ENCODE results near the gene LSAMP.

Gene LSAMP

GRCh38 chr3:116028157-116028556 lies 417.1 kb downstream of the LSAMP start:
- TF ChIP-seq, protein P1, sequence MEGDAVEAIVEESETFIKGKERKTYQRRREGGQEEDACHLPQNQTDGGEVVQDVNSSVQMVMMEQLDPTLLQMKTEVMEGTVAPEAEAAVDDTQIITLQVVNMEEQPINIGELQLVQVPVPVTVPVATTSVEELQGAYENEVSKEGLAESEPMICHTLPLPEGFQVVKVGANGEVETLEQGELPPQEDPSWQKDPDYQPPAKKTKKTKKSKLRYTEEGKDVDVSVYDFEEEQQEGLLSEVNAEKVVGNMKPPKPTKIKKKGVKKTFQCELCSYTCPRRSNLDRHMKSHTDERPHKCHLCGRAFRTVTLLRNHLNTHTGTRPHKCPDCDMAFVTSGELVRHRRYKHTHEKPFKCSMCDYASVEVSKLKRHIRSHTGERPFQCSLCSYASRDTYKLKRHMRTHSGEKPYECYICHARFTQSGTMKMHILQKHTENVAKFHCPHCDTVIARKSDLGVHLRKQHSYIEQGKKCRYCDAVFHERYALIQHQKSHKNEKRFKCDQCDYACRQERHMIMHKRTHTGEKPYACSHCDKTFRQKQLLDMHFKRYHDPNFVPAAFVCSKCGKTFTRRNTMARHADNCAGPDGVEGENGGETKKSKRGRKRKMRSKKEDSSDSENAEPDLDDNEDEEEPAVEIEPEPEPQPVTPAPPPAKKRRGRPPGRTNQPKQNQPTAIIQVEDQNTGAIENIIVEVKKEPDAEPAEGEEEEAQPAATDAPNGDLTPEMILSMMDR (conservative IDR thresholded peaks at IDR 0.05; ENCODE audit: low read depth, low read length) = no peak
- H3K4me3 ChIP-seq (ENCODE audit: low read length) = no peak overlapping the region
- DNase-seq (ENCODE audit: low read depth) = no peak

GRCh38 chr3:116020989-116021388 lies 424.3 kb downstream of the LSAMP start:
- DNase-seq (ENCODE audit: low read depth) = no peak
- TF ChIP-seq, protein P1 (conservative IDR thresholded peaks at IDR 0.05; ENCODE audit: low read depth, low read length) = no peak
- no peak overlapping the region for H3K4me3 ChIP-seq (ENCODE audit: low read length)

DNA sequence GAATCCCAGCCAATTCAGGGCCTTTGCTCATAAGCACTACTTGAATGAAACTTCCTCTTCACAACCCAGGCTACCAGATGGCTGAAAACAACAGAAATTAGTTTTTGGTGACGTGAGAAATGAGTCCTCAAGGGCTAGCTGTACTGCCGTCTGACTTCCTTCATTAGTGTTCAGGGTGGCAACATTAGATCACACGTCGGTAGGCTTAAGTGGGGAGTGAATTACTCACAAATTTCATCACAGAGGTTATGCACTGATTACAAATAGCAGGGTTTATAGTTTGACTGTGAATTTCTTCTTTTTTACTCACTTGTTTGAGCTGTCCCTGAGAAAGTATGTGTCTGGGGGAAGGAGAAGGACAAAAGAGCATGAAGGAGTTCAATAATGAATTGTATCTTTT lies 424.8 kb downstream of the LSAMP start:
- TF ChIP-seq, protein P1 (conservative IDR thresholded peaks at IDR 0.05; ENCODE audit: low read depth, low read length) = no peak
- no peak overlapping the region for H3K4me3 ChIP-seq (ENCODE audit: low read length)
- peak; percentile 92 for DNase-seq (ENCODE audit: low read depth)

DNA sequence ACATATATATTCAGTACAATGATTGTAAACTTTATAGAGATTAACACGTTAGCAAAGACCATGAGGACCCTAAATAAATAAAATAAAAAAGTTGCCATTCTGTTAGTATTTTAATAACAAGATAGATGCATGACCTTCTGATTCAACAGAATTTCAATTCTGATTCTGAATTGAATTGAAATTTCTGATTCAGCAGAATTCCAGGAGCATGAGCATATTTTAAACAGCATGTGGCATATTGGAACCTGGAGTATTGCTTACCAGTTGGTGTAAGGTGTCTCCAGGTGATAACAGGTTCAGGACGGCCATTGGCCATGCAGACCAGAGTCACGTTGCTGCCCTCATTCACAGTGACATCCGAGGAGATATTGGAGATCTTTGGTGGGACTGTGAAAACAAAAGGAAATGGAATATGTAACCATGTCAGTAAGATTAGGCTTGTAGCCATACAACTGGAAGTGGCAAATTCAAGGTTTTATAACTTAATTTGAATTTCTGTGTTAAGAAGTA lies 426.0 kb downstream of the LSAMP start:
- DNase-seq (ENCODE audit: low read depth) = no peak
- TF ChIP-seq, protein P1 (conservative IDR thresholded peaks at IDR 0.05; ENCODE audit: low read depth, low read length) = no peak
- H3K4me3 ChIP-seq (ENCODE audit: low read length) = no peak overlapping the region

DNA sequence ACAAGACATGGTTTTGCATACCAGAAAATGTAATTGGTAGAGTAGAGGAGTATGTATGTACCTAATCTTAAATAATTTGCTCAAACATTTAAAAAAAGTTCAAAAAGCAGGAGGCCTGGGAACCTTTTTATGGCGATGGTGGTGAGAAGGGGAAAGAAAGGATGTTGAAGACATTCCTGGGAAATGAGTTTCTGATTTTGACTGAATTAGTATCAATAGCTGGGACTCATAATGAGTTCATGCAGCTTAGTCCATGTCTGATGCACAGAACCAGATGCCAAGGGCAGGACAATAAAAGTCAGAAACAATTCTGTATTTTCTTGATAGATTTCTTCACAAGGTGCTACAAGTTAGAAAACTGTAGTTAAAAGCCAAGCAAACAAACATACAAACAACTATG lies 426.6 kb downstream of the LSAMP start:
- no peak for DNase-seq (ENCODE audit: low read depth)
- no peak overlapping the region for H3K4me3 ChIP-seq (ENCODE audit: low read length)
- TF ChIP-seq, protein P1 (conservative IDR thresholded peaks at IDR 0.05; ENCODE audit: low read depth, low read length) = no peak

- no peak overlapping the region for H3K4me3 ChIP-seq (ENCODE audit: low read length)
- TF ChIP-seq, protein P1 (conservative IDR thresholded peaks at IDR 0.05; ENCODE audit: low read depth, low read length) = no peak
- DNase-seq (ENCODE audit: low read depth) = no peak
These were observed 429.4 kb downstream of the LSAMP start for GRCh38 chr3:116015931-116016330.

DNA sequence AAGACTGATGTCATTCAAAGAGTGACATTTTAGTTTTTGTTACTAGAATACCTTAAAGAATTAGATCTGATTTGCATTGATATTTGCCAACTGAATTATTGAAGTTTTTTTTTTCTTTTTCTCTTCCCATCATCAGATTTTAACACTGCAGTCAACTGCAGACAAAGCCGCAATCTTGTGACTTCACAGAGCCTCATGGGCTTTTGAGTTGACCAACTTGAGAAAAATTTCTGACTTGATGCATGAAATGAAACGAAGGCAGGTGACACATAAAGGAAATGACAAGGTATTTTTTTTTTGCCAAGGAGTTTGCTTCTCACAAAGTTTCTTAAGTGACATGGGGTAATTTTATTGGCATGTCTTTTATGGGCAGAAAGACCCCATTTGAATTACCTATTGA lies 438.3 kb downstream of the LSAMP start:
- TF ChIP-seq, protein P1 (conservative IDR thresholded peaks at IDR 0.05; ENCODE audit: low read depth, low read length) = no peak
- H3K4me3 ChIP-seq (ENCODE audit: low read length) = no peak overlapping the region
- DNase-seq (ENCODE audit: low read depth) = no peak

Measured in retinal pigment epithelial cell (primary cell).